ENCODE measurements around the gene SLC24A3.

The SLC24A3 gene

DNA sequence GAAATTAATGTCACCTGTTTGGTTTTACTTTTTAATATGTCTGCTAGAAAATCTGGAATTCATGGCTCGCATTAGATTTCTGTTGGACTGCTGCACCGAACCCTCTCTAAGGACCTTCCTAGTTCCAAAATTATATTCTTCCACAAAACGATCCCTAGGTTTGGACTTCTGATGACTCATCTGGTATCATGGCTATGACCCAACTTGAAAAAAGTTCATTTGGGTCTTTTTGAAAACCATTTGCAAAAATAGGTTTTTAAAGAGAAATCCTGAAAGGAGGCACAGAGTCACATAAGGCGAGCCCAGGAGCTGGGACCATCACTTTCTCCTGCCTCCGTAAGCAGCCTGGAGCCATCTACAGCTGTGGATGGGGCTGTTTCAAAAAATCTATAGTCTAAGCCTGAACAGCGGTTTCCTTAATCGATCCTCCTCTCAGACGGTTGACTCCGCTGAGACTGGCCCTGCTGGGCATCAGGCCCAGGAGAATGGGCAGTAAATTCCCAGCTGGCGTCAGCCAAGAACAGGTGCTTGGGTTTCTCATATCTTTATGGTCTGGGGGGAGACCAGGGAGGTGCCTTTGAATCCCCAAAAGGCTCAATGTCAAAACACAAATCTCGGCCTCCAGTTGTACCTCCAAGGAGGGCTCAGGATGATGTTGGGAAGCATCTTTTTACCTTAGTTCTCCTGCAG is 44.6 kb downstream of the SLC24A3 start:
- H3K4me1 ChIP-seq (ENCODE audit: control insufficient read depth, insufficient read depth, low read length) = no peaks in the 10 kb centered on the region
- no peak overlapping the region for H3K27ac ChIP-seq (ENCODE audit: extremely low read depth, low read depth, low read length)
- TF ChIP-seq, protein P1, sequence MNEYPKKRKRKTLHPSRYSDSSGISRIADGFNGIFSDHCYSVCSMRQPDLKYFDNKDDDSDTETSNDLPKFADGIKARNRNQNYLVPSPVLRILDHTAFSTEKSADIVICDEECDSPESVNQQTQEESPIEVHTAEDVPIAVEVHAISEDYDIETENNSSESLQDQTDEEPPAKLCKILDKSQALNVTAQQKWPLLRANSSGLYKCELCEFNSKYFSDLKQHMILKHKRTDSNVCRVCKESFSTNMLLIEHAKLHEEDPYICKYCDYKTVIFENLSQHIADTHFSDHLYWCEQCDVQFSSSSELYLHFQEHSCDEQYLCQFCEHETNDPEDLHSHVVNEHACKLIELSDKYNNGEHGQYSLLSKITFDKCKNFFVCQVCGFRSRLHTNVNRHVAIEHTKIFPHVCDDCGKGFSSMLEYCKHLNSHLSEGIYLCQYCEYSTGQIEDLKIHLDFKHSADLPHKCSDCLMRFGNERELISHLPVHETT (tag by site-specific recombination; IDR thresholded peaks at IDR 0.05) = no peak
- no peak for TF ChIP-seq ZNF155 (tag by site-specific recombination; IDR thresholded peaks at IDR 0.05)
- CTCF ChIA-PET = no interaction called here
- no peaks in the 10 kb centered on the region for H3K9me3 ChIP-seq (ENCODE audit: control insufficient read depth, insufficient read depth, low read depth, low read length)
- no peak overlapping the region for H3K4me3 ChIP-seq (ENCODE audit: low read depth, low read length)
- no peaks in the 10 kb centered on the region for H3K36me3 ChIP-seq (ENCODE audit: control insufficient read depth in 2 of 2, insufficient read depth in 1 of 2, low read length in 2 of 2)
- POLR2A ChIA-PET = interaction anchor here (0.6 kb wide), 1 partner anchor 126 kb away, joined by 3 read pairs; no protein-coding TSS in a partner anchor

DNA sequence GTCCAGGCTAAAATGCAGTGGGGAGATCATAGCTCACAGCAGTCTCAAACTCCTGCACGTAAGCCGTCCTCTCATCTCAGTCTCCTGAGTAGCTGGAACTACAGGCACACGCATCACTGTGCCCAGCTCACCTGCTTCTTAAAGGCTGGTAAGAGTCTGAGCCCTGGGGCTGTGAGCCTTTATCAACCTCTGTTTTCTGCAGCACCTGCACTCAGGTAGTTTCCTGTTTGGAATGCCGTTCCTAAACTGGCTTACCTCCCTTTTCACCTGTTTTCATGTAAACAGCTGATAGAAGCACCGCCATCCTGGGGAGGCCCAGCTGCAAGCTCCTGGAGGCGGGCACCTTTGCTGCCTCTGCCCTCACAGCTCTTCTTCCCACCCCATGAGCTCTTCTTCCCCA is 45.4 kb downstream of the SLC24A3 start:
- Histone ChIP-seq H3K36me3 (ENCODE audit: control insufficient read depth in 2 of 2, insufficient read depth in 1 of 2, low read length in 2 of 2) (no peaks in the 10 kb centered on the region), H3K4me1 (ENCODE audit: control insufficient read depth, insufficient read depth, low read length) (no peaks in the 10 kb centered on the region), H3K9me3 (ENCODE audit: control insufficient read depth, insufficient read depth, low read depth, low read length) (no peaks in the 10 kb centered on the region), H3K4me3 (ENCODE audit: low read depth, low read length) (no peak overlapping the region), H3K27ac (ENCODE audit: extremely low read depth, low read depth, low read length) (no peak overlapping the region)
- CTCF ChIA-PET = interaction anchor here (0.5 kb wide), 1 partner anchor 235 kb away, joined by 4 read pairs; no protein-coding TSS in a partner anchor
- TF ChIP-seq ZNF266 (tag by site-specific recombination; IDR thresholded peaks at IDR 0.05; ENCODE audit: low read depth) (no peak), ZNF623 (tag by site-specific recombination; IDR thresholded peaks at IDR 0.05) (no peak), KLF7 (tag by site-specific recombination; IDR thresholded peaks at IDR 0.05; ENCODE audit: borderline replicate concordance) (no peak), ZNF585B (tag by site-specific recombination; IDR thresholded peaks at IDR 0.05) (no peak), IKZF3 (tag by site-specific recombination; IDR thresholded peaks at IDR 0.05) (no peak), ZNF157 (tag by site-specific recombination; IDR thresholded peaks at IDR 0.05) (no peak), ZNF555 (tag by site-specific recombination; conservative IDR thresholded peaks at IDR 0.05) (no peak), ZNF16 (tag by site-specific recombination; IDR thresholded peaks at IDR 0.05; ENCODE audit: low read depth) (no peak)
- TF ChIP-seq, protein P2, sequence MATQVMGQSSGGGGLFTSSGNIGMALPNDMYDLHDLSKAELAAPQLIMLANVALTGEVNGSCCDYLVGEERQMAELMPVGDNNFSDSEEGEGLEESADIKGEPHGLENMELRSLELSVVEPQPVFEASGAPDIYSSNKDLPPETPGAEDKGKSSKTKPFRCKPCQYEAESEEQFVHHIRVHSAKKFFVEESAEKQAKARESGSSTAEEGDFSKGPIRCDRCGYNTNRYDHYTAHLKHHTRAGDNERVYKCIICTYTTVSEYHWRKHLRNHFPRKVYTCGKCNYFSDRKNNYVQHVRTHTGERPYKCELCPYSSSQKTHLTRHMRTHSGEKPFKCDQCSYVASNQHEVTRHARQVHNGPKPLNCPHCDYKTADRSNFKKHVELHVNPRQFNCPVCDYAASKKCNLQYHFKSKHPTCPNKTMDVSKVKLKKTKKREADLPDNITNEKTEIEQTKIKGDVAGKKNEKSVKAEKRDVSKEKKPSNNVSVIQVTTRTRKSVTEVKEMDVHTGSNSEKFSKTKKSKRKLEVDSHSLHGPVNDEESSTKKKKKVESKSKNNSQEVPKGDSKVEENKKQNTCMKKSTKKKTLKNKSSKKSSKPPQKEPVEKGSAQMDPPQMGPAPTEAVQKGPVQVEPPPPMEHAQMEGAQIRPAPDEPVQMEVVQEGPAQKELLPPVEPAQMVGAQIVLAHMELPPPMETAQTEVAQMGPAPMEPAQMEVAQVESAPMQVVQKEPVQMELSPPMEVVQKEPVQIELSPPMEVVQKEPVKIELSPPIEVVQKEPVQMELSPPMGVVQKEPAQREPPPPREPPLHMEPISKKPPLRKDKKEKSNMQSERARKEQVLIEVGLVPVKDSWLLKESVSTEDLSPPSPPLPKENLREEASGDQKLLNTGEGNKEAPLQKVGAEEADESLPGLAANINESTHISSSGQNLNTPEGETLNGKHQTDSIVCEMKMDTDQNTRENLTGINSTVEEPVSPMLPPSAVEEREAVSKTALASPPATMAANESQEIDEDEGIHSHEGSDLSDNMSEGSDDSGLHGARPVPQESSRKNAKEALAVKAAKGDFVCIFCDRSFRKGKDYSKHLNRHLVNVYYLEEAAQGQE (tag by site-specific recombination; IDR thresholded peaks at IDR 0.05) = no peak
- TF ChIP-seq, protein P3, sequence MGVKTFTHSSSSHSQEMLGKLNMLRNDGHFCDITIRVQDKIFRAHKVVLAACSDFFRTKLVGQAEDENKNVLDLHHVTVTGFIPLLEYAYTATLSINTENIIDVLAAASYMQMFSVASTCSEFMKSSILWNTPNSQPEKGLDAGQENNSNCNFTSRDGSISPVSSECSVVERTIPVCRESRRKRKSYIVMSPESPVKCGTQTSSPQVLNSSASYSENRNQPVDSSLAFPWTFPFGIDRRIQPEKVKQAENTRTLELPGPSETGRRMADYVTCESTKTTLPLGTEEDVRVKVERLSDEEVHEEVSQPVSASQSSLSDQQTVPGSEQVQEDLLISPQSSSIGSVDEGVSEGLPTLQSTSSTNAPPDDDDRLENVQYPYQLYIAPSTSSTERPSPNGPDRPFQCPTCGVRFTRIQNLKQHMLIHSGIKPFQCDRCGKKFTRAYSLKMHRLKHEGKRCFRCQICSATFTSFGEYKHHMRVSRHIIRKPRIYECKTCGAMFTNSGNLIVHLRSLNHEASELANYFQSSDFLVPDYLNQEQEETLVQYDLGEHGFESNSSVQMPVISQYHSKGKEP (tag by site-specific recombination; IDR thresholded peaks at IDR 0.05) = no peak
- POLR2A ChIA-PET = no interaction called here

DNA sequence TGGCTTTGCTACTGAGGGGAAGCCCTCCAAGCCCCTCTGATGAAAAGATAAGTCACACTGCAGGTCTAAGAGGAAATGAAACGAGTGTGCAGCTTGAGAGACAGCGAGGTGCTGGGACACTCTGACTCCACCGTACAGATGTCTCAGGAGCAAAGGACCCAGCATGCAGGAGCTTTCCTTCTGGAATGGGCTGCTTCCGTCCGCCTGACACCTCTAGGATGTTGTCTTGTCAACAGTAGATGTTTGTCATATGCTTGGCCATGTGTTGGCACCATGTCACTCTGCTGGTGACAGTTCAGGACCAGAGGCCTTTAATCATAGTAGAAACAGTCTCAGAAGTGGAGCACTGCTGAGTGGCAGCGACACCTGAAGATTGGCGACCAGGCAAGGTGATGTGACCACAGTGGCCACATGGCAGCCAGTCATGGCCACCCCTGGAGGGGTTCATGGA is 46.7 kb downstream of the SLC24A3 start:
- no peak overlapping the region for H3K4me3 ChIP-seq (ENCODE audit: low read depth, low read length)
- H3K9me3 ChIP-seq (ENCODE audit: control insufficient read depth, insufficient read depth, low read depth, low read length) = no peaks in the 10 kb centered on the region
- no peaks in the 10 kb centered on the region for H3K4me1 ChIP-seq (ENCODE audit: control insufficient read depth, insufficient read depth, low read length)
- H3K27ac ChIP-seq (ENCODE audit: extremely low read depth, low read depth, low read length) = no peak overlapping the region
- ChIA-PET POLR2A (no interaction called here), CTCF (interaction anchor here (0.5 kb wide), 1 partner anchor 46 kb away, joined by 3 read pairs; no protein-coding TSS in a partner anchor)
- no peaks in the 10 kb centered on the region for H3K36me3 ChIP-seq (ENCODE audit: control insufficient read depth in 2 of 2, insufficient read depth in 1 of 2, low read length in 2 of 2)
- TF ChIP-seq ZNF707 (tag by site-specific recombination; IDR thresholded peaks at IDR 0.05) (no peak), ZNF133 (tag by site-specific recombination; IDR thresholded peaks at IDR 0.05) (no peak), ZNF292 (tag by site-specific recombination; IDR thresholded peaks at IDR 0.05; ENCODE audit: borderline replicate concordance, low read depth) (no peak), ZNF302 (tag by site-specific recombination; IDR thresholded peaks at IDR 0.05; ENCODE audit: low read depth) (no peak)
- TF ChIP-seq, protein P4, sequence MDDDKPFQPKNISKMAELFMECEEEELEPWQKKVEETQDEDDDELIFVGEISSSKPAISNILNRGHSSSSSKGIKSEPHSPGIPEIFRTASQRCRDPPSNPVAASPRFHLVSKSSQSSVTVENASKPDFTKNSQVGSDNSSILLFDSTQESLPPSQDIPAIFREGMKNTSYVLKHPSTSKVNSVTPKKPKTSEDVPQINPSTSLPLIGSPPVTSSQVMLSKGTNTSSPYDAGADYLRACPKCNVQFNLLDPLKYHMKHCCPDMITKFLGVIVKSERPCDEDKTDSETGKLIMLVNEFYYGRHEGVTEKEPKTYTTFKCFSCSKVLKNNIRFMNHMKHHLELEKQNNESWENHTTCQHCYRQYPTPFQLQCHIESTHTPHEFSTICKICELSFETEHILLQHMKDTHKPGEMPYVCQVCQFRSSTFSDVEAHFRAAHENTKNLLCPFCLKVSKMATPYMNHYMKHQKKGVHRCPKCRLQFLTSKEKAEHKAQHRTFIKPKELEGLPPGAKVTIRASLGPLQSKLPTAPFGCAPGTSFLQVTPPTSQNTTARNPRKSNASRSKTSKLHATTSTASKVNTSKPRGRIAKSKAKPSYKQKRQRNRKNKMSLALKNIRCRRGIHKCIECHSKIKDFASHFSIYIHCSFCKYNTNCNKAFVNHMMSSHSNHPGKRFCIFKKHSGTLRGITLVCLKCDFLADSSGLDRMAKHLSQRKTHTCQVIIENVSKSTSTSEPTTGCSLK (tag by site-specific recombination; IDR thresholded peaks at IDR 0.05) = no peak
- TF ChIP-seq, protein P5, sequence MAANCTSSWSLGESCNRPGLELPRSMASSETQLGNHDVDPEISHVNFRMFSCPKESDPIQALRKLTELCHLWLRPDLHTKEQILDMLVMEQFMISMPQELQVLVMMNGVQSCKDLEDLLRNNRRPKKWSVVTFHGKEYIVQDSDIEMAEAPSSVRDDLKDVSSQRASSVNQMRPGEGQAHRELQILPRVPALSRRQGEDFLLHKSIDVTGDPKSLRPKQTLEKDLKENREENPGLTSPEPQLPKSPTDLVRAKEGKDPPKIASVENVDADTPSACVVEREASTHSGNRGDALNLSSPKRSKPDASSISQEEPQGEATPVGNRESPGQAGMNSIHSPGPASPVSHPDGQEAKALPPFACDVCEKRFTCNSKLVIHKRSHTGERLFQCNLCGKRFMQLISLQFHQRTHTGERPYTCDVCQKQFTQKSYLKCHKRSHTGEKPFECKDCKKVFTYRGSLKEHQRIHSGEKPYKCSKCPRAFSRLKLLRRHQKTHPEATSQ (tag by site-specific recombination; IDR thresholded peaks at IDR 0.05) = no peak
